SK-N-SH (cell line): ENCODE data around the gene FKBP5. TPM values are rescaled to one million over a fixed set of nuclear protein-coding genes. Genes with fewer than 3 reads are reported as not detected.

Experiments used
- CTCF ChIA-PET: fragments of 300-600, 350-600 bp; formaldehyde crosslinking; extraction: SDS; loops from one replicate; lab custom pipeline; 2021; lab: Yijun Ruan, JAX
- POLR2A ChIA-PET: fragments of 350-600 bp; sonication (Branson Sonifier 250); formaldehyde crosslinking; extraction: SDS; loops from one replicate; lab custom pipeline; 2020; ENCODE audit warnings: antibody characterized with exemption, inconsistent platforms; lab: Yijun Ruan, JAX
- DNase-seq: peaks from one replicate; pipeline ENCODE4 v3.0.0; 2012
- H2AFZ ChIP-seq: fragments of 200-600 bp; sonication (generic); 2 replicates; pipeline ENCODE4 v1.8.1; 2016; ENCODE audit warnings: antibody characterized with exemption, mild to moderate bottlenecking, low read depth
- H3F3A ChIP-seq: fragments of 200-600 bp; sonication (generic); replicated peaks from 2 replicates; pipeline ENCODE3; 2016; ENCODE audit warnings: antibody characterized with exemption, mild to moderate bottlenecking; ENCODE audit not compliant: insufficient read depth
- H3K27ac ChIP-seq, 2 experiments: fragments of 200-500 bp in 1 of 2; fragments of 200-600 bp in 1 of 2; sonication (Bioruptor generic) in 1 of 2; sonication (generic), shearing (Covaris generic) in 1 of 2; 2 replicates each; pipeline versions ENCODE4 v1.5.1 to v1.6.1; 2014 to 2016; ENCODE audit warnings: low read depth in 2 of 2, inconsistent platforms in 1 of 2, low read length in 1 of 2, mild to moderate bottlenecking in 1 of 2, mixed read lengths in 1 of 2
- H3K27me3 ChIP-seq: fragments of 200-600 bp; sonication (generic), shearing (Covaris generic); 2 replicates; pipeline ENCODE4 v1.6.1; 2016; ENCODE audit warnings: mixed run types; ENCODE audit not compliant: insufficient read depth
- H3K36me3 ChIP-seq, 2 experiments: fragments of 200-500 bp in 1 of 2; fragments of 200-600 bp in 1 of 2; sonication (Bioruptor generic) in 1 of 2; sonication (generic) in 1 of 2; replicated peaks in 1 of 2; 2 replicates each; pipeline versions ENCODE3 to v1.5.1; 2014 to 2016; ENCODE audit warnings: low read length in 1 of 2, mild to moderate bottlenecking in 1 of 2; ENCODE audit not compliant: insufficient read depth in 2 of 2, control insufficient read depth in 1 of 2
- H3K4me1 ChIP-seq, 2 experiments: fragments of 200-500 bp in 1 of 2; fragments of 200-600 bp in 1 of 2; sonication (Bioruptor generic) in 1 of 2; sonication (generic), shearing (Covaris generic) in 1 of 2; 2 replicates each; pipeline versions ENCODE4 v1.5.1 to v1.6.1; 2014 to 2016; ENCODE audit warnings: low read depth in 1 of 2, low read length in 1 of 2, mixed run types in 1 of 2; ENCODE audit not compliant: insufficient read depth in 2 of 2, control insufficient read depth in 1 of 2
- H3K4me2 ChIP-seq: fragments of 200-600 bp; sonication (generic), shearing (Covaris generic); 2 replicates; pipeline ENCODE4 v1.6.1; 2017; ENCODE audit warnings: mixed run types
- H3K4me3 ChIP-seq, 2 experiments: fragments of 200-500 bp in 1 of 2; fragments of 200-600 bp in 1 of 2; sonication (Bioruptor generic) in 1 of 2; sonication (generic), shearing (Covaris generic) in 1 of 2; 2 replicates each; pipeline versions ENCODE4 v1.5.1 to v1.8.1; 2014 to 2016; ENCODE audit warnings: low read depth in 2 of 2, inconsistent platforms in 1 of 2, low read length in 1 of 2, mild to moderate bottlenecking in 1 of 2, mixed read lengths in 1 of 2, moderate library complexity in 1 of 2
- H3K79me2 ChIP-seq: fragments of 200-600 bp; sonication (generic); 2 replicates; pipeline ENCODE4 v1.8.1; 2017; ENCODE audit warnings: mild to moderate bottlenecking; ENCODE audit not compliant: insufficient read depth
- H3K9ac ChIP-seq: fragments of 200-600 bp; sonication (generic); 2 replicates; pipeline ENCODE4 v1.6.1; 2017; ENCODE audit warnings: mixed run types
- H3K9me2 ChIP-seq: fragments of 200-600 bp; sonication (generic); 2 replicates; pipeline ENCODE4 v1.6.1; 2017; ENCODE audit warnings: mixed run types
- H3K9me3 ChIP-seq: fragments of 200-600 bp; sonication (generic); 2 replicates; pipeline ENCODE4 v1.6.1; 2017; ENCODE audit warnings: mixed run types, mild to moderate bottlenecking, moderate library complexity
- H4K20me1 ChIP-seq: fragments of 200-600 bp; sonication (generic); 2 replicates; pipeline ENCODE4 v1.6.1; 2017; ENCODE audit warnings: mild to moderate bottlenecking, mixed run types; ENCODE audit not compliant: insufficient read depth
- CTCF ChIP-seq: fragments of 200-600 bp; sonication (generic); IDR thresholded peaks from 2 replicates; pipeline ENCODE4 v1.6.1; 2017; ENCODE audit warnings: antibody characterized with exemption, mild to moderate bottlenecking, moderate library complexity
- ELF1 ChIP-seq: IDR thresholded peaks from 2 replicates; pipeline ENCODE4 v1.4.0; 2012
- FOSL2 ChIP-seq: IDR thresholded peaks from 2 replicates; pipeline ENCODE4 v1.4.0; 2012; ENCODE audit warnings: low read depth, mild to moderate bottlenecking, moderate library complexity, borderline replicate concordance
- FOXM1 ChIP-seq: IDR thresholded peaks from 2 replicates; pipeline ENCODE4 v1.4.0; 2012; ENCODE audit warnings: low read depth, mild to moderate bottlenecking
- MAX ChIP-seq: IDR thresholded peaks from 2 replicates; pipeline ENCODE4 v1.4.0; 2012; ENCODE audit warnings: low read depth
- MEF2A ChIP-seq: IDR thresholded peaks from 2 replicates; pipeline ENCODE4 v1.4.0; 2012; ENCODE audit warnings: low read depth, borderline replicate concordance
- NRF1 ChIP-seq: IDR thresholded peaks from 2 replicates; pipeline ENCODE4 v1.6.1; 2012; ENCODE audit warnings: low read depth, mild to moderate bottlenecking, low read length
- RAD21 ChIP-seq: IDR thresholded peaks from 2 replicates; pipeline ENCODE4 v1.6.1; 2012; ENCODE audit warnings: mild to moderate bottlenecking, low read length
- SIN3A ChIP-seq: IDR thresholded peaks from 2 replicates; pipeline ENCODE4 v1.6.1; 2012; ENCODE audit warnings: low read depth, mild to moderate bottlenecking, low read length, moderate library complexity, borderline replicate concordance
- SMC3 ChIP-seq: IDR thresholded peaks from 2 replicates; pipeline ENCODE4 v1.6.1; 2012; ENCODE audit warnings: low read depth, low read length, improper control_type of control experiment
- TAF1 ChIP-seq: IDR thresholded peaks from 2 replicates; pipeline ENCODE4 v1.6.1; 2012; ENCODE audit warnings: low read depth, mild to moderate bottlenecking, low read length, moderate library complexity, borderline replicate concordance
- WGBS: methylation state at CpG from one replicate; pipeline ENCODE4 v1.1.6; 2017; ENCODE audit warnings: low lambda C conversion rate; 5-methylcytosine and 5-hydroxymethylcytosine counted together
- polyA plus RNA-seq, 3 experiments: library from polyadenylated mRNA; depleted of rRNA; stranded (reverse); fragments of >200 nt; gene quantifications; 2 replicates each; pipeline ENCODE4 v1.2.3, GENCODE V29; 2012

FKBP5 gene
- polyA plus RNA-seq, 1 of the 3 experiments (the other 2 are of a cell fraction): 5.1 TPM

- Histone ChIP-seq H3K4me2 (no peak overlapping the region), H4K20me1 (no peaks in the 10 kb centered on the region), H3K36me3 (no peaks in the 10 kb centered on the region), H3F3A (peaks cover 4% of the 10 kb centered on the region), H3K79me2 (no peaks in the 10 kb centered on the region), H3K4me3 (no peak overlapping the region), H3K4me1 (no peaks in the 10 kb centered on the region; a peak in 1 of 4 replicates), H2AFZ (no peak overlapping the region), H3K27ac (no peak overlapping the region), H3K9me2 (no peaks in the 10 kb centered on the region), H3K9me3 (no peaks in the 10 kb centered on the region), H3K9ac (no peak overlapping the region), H3K27me3 (no peaks in the 10 kb centered on the region)
- 76% methylated on average over 3 of the region's 4 CpGs for WGBS
- no peak for DNase-seq
- ChIA-PET POLR2A (no interaction called here), CTCF (interaction anchor here (1.3 to 2.3 kb wide), 5 partner anchors 13 to 182 kb away, joined by 3 to 12 read pairs (median 7); no protein-coding TSS in a partner anchor)
- no peak for TF ChIP-seq FOXM1
- TF ChIP-seq TAF1: no peak
- TF ChIP-seq MEF2A: no peak
- no peak for TF ChIP-seq ELF1
Measured at GRCh38 chr6:35554811-35555210, 133.9 kb downstream of the FKBP5 start.

- Histone ChIP-seq H2AFZ (no peak overlapping the region), H3K4me2 (no peak overlapping the region), H3K4me1 (no peaks in the 10 kb centered on the region; a peak in 1 of 4 replicates), H3K27ac (no peak overlapping the region), H3K27me3 (no peaks in the 10 kb centered on the region), H3K9me3 (no peaks in the 10 kb centered on the region), H4K20me1 (no peaks in the 10 kb centered on the region), H3K79me2 (no peaks in the 10 kb centered on the region), H3K9ac (no peak overlapping the region), H3K36me3 (no peaks in the 10 kb centered on the region), H3F3A (peaks cover 4% of the 10 kb centered on the region), H3K4me3 (no peak overlapping the region), H3K9me2 (no peaks in the 10 kb centered on the region)
- POLR2A ChIA-PET: no interaction called here
- DNase-seq: no peak
- 61% methylated on average over 6 of the region's 6 CpGs for WGBS
- CTCF ChIA-PET: interaction anchor here (1.0 to 2.7 kb wide), 11 partner anchors 10 to 184 kb away, joined by 3 to 26 read pairs (median 11); partner anchors contain the start of gene ARMC12
- TF ChIP-seq SIN3A: no peak
Measured at GRCh38 chr6:35553315-35553714, 135.4 kb downstream of the FKBP5 start.

- no peak overlapping the region for H2AFZ ChIP-seq
- H3K27ac ChIP-seq: no peak overlapping the region
- no peaks in the 10 kb centered on the region for H4K20me1 ChIP-seq
- WGBS: 51% methylated on average over 5 of the region's 5 CpGs
- TF ChIP-seq FOSL2 (no peak), NRF1 (no peak), SMC3 (peak; percentile 61; the same call in 1 of the 2 replicates), RAD21 (peak; percentile 75), CTCF (peak; percentile 66), MAX (no peak)
- no peak overlapping the region for H3K4me2 ChIP-seq
- no peaks in the 10 kb centered on the region for H3K79me2 ChIP-seq
- CTCF ChIA-PET: interaction anchor here (0.7 to 2.7 kb wide), 25 partner anchors 10 to 184 kb away, joined by 3 to 26 read pairs (median 5); partner anchors contain the start of gene ARMC12
- no peaks in the 10 kb centered on the region; a peak in 1 of 4 replicates for H3K4me1 ChIP-seq
- peaks cover 4% of the 10 kb centered on the region for H3F3A ChIP-seq
- peak; percentile 40 for DNase-seq
- H3K9me3 ChIP-seq: no peaks in the 10 kb centered on the region
- POLR2A ChIA-PET: no interaction called here
- no peaks in the 10 kb centered on the region for H3K36me3 ChIP-seq
- no peaks in the 10 kb centered on the region for H3K9me2 ChIP-seq
- no peak overlapping the region for H3K4me3 ChIP-seq
- no peaks in the 10 kb centered on the region for H3K27me3 ChIP-seq
- no peak overlapping the region for H3K9ac ChIP-seq
Measured at GRCh38 chr6:35552285-35552917, 136.3 kb downstream of the FKBP5 start.
